Gastroesophageal sphincter (tissue), 4 donors: ENCODE results near the gene GLA. TPM values are rescaled to one million over a fixed set of nuclear protein-coding genes. Genes with fewer than 3 reads are reported as not detected.

Experiments used
- ATAC-seq: fragments of 150-250 bp; one replicate; pipeline ENCODE4 v1.9.1; 2016; ENCODE audit warnings: mild to moderate bottlenecking, moderate library complexity
- H3K27ac ChIP-seq, 4 donors: fragments of 200-600 bp; sonication (generic) in 3 of 4; 1 replicate in 3 of 4; 2 replicates in 1 of 4; pipeline ENCODE4 v1.5.1; 2016 to 2019
- H3K27me3 ChIP-seq: fragments of 200-600 bp; sonication (generic); one replicate; pipeline ENCODE4 v1.5.1; 2019
- H3K36me3 ChIP-seq, 2 donors: fragments of 200-600 bp; sonication (generic); one replicate each; pipeline ENCODE4 v1.5.1; 2019; ENCODE audit warnings: control low read depth in 1 of 2
- H3K4me1 ChIP-seq, 3 donors: fragments of 200-600 bp; sonication (generic); 1 replicate in 2 of 3; 2 replicates in 1 of 3; pipeline ENCODE4 v1.5.1; 2016 to 2019; ENCODE audit warnings: control low read depth in 2 of 3
- H3K4me3 ChIP-seq, 2 donors: fragments of 200-600 bp; sonication (generic); one replicate each; pipeline ENCODE4 v1.5.1; 2019; ENCODE audit warnings: mild to moderate bottlenecking in 1 of 2, moderate library complexity in 1 of 2
- H3K9me3 ChIP-seq, 3 donors: fragments of 200-600 bp; sonication (generic); one replicate each; pipeline ENCODE4 v1.5.1; 2017 to 2019; ENCODE audit warnings: control low read depth in 2 of 3
- CTCF ChIP-seq, 4 experiments: fragments of 200-600 bp in 2 of 4; fragments of 450-650 bp in 2 of 4; sonication (generic) in 1 of 4; IDR thresholded peaks; one replicate each; pipeline ENCODE4 v1.5.1; 2017 to 2019; ENCODE audit warnings: antibody characterized with exemption in 4 of 4, mild to moderate bottlenecking in 2 of 4, moderate library complexity in 2 of 4
- EP300 ChIP-seq: sonication (generic); formaldehyde crosslinking; IDR thresholded peaks from one replicate; pipeline ENCODE4 v1.6.1; 2017; ENCODE audit warnings: antibody characterized with exemption, mild to moderate bottlenecking
- POLR2A ChIP-seq, 2 donors: fragments of 450-650 bp; IDR thresholded peaks; one replicate each; pipeline ENCODE4 v1.6.1; 2017; ENCODE audit warnings: antibody characterized with exemption in 2 of 2, mild to moderate bottlenecking in 2 of 2, moderate library complexity in 1 of 2
- POLR2AphosphoS5 ChIP-seq: sonication (generic); formaldehyde crosslinking; IDR thresholded peaks from one replicate; pipeline ENCODE4 v1.6.1; 2017; ENCODE audit warnings: antibody characterized with exemption
- WGBS, 2 donors: methylation state at CpG; one replicate each; pipeline ENCODE4 v1.1.5; 2018; ENCODE audit warnings: low coverage in 1 of 2; 5-methylcytosine and 5-hydroxymethylcytosine counted together
- total RNA-seq, 4 donors: library from RNA; depleted of rRNA; stranded (reverse); fragments of >200 nt; gene quantifications; one replicate each; pipeline ENCODE4 v1.1.0, GENCODE V29; 2016

GLA gene
- total RNA-seq, 4 donors from 2014 or later: 9.2 to 22.0 (median 16.1) TPM

GRCh38 chrX:101411984-101412383 lies 4.3 kb upstream of the GLA start:
- TF ChIP-seq POLR2AphosphoS5 (no peak), EP300 (no peak), POLR2A (IDR thresholded peaks at IDR 0.05) (no peak), CTCF (IDR thresholded peaks at IDR 0.05) (no peak)
- WGBS, 2 donors: 33 to 75% methylated on average over 4 to 5 of the region's 10 CpGs
- Histone ChIP-seq H3K9me3 (no peaks in the 10 kb centered on the region), H3K4me1 (peaks cover 0 to 77% (median 0%) of the 10 kb centered on the region in 3 donors), H3K36me3 (peaks cover 0 to 15% of the 10 kb centered on the region in 2 donors), H3K27ac (no peak overlapping the region), H3K4me3 (no peak overlapping the region), H3K27me3 (no peaks in the 10 kb centered on the region)
- ATAC-seq: no peak

DNA sequence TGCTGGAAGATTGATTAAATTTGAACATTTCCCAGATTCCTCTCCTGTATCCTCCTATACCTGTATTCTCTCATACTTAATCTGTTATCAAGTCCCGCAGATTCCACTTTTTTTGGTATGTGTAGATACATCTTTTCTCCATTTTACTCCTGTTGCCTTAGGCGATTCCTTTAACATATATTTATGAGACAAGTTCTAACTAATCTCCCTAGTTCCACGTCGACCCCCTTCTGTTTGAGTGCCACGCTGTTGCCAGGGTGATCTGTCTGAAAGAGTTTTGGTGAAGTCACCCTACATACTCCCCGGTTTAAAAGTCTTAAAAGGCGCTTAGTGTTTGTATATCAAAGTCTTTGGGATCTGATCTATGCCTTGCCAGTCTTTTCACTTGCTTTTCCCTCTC lies 2.7 kb upstream of the GLA start:
- peak overlapping the region in 3 of 4 donors; percentile 7 to 53 (median 18) for H3K27ac ChIP-seq
- 24 to 83% methylated on average over 1 to 5 of the region's 7 CpGs for WGBS, 2 donors
- no peaks in the 10 kb centered on the region for H3K9me3 ChIP-seq
- H3K4me3 ChIP-seq: peak overlapping the region in 1 of 2 donors; percentile 63
- TF ChIP-seq POLR2AphosphoS5 (no peak), POLR2A (IDR thresholded peaks at IDR 0.05) (no peak), CTCF (IDR thresholded peaks at IDR 0.05) (no peak), EP300 (no peak)
- no peak for ATAC-seq
- H3K27me3 ChIP-seq: no peaks in the 10 kb centered on the region
- peaks cover 0 to 70% (median 0%) of the 10 kb centered on the region in 3 donors for H3K4me1 ChIP-seq
- peaks cover 0 to 15% of the 10 kb centered on the region in 2 donors for H3K36me3 ChIP-seq

GRCh38 chrX:101409043-101409442 lies 1.3 kb upstream of the GLA start:
- Histone ChIP-seq H3K4me1 (peaks cover 0 to 61% (median 0%) of the 10 kb centered on the region in 3 donors), H3K4me3 (peak overlapping the region; percentile 63 to 95), H3K27me3 (no peaks in the 10 kb centered on the region), H3K27ac (peak overlapping the region; percentile 90 to 99 (median 90)), H3K36me3 (peaks cover 0 to 15% of the 10 kb centered on the region in 2 donors), H3K9me3 (no peaks in the 10 kb centered on the region)
- no peak for ATAC-seq
- 0 to 25% methylated on average over 3 to 6 of the region's 6 CpGs for whole genome bisulfite sequencing, 2 donors
- TF ChIP-seq CTCF (IDR thresholded peaks at IDR 0.05) (no peak), EP300 (no peak), POLR2A (IDR thresholded peaks at IDR 0.05) (no peak), POLR2AphosphoS5 (no peak)

GRCh38 chrX:101408532-101408841 lies 762 bp upstream of the GLA start:
- no peaks in the 10 kb centered on the region for H3K27me3 ChIP-seq
- TF ChIP-seq POLR2A (IDR thresholded peaks at IDR 0.05): no peak
- no peak for TF ChIP-seq CTCF (IDR thresholded peaks at IDR 0.05)
- no peak for TF ChIP-seq EP300
- TF ChIP-seq POLR2AphosphoS5: no peak
- ATAC-seq: peak; percentile 1
- H3K4me3 ChIP-seq: peak overlapping the region; percentile 63 to 95
- H3K9me3 ChIP-seq: no peaks in the 10 kb centered on the region
- WGBS, 2 donors: 0 to 20% methylated on average over 1 to 3 of the region's 8 CpGs
- peaks cover 0 to 15% of the 10 kb centered on the region in 2 donors for H3K36me3 ChIP-seq
- H3K4me1 ChIP-seq: peaks cover 0 to 56% (median 0%) of the 10 kb centered on the region in 3 donors
- H3K27ac ChIP-seq: peak overlapping the region; percentile 90 to 99 (median 90)

DNA sequence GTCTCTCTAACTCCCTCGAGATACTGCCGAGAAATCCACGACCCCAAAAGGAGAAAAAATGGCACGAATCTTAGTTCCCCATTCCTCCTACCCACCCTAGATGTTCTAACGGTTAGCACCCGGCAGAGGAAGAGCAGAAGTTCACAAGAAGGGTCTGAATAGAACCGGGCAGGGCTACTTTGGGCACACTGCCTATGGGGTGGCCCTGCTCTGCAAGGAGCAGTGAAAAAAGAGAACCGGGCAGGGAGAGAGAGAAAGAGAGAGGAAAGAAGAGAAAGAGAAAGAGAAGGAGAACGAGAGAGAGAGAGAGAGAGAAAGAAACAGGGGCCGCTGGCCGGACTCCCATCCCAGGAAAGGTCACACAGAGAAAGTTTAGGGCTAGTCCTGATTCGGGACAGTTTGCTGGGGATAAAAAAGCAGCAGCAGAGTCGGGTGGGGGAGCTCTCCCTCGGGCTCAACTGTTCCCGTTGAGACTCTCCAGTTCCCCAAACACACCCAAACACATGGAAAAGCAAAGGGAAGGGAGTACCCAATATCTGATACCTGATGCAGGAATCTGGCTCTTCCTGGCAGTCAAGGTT lies 468 bp downstream of the GLA start:
- ATAC-seq: peak; percentile 4
- TF ChIP-seq CTCF (IDR thresholded peaks at IDR 0.05) (no peak), POLR2A (IDR thresholded peaks at IDR 0.05) (no peak), POLR2AphosphoS5 (no peak), EP300 (no peak)
- Histone ChIP-seq H3K36me3 (peaks cover 0 to 8% of the 10 kb centered on the region in 2 donors), H3K9me3 (no peaks in the 10 kb centered on the region), H3K27me3 (no peaks in the 10 kb centered on the region), H3K4me1 (peaks cover 0 to 43% (median 0%) of the 10 kb centered on the region in 3 donors), H3K4me3 (peak overlapping the region; percentile 63 to 95), H3K27ac (peak overlapping the region; percentile 90 to 99 (median 90))
- WGBS, 2 donors: 0 to 20% methylated on average over 8 to 10 of the region's 15 CpGs
